Suprapubic skin (tissue), 4 donors: ENCODE results near the gene PAQR7. TPM values are rescaled to one million over a fixed set of nuclear protein-coding genes. Genes with fewer than 3 reads are reported as not detected.

Source experiments
- DNase-seq, 2 donors: peaks; one replicate each; pipeline ENCODE4 v3.0.0-alpha.2; 2019; ENCODE audit warnings: low spot score in 2 of 2
- H3K27ac ChIP-seq: fragments of 200-600 bp; sonication (generic); one replicate; pipeline ENCODE4 v1.5.1; 2019
- H3K27me3 ChIP-seq: fragments of 200-600 bp; sonication (generic); one replicate; pipeline ENCODE4 v1.5.1; 2019
- H3K36me3 ChIP-seq: fragments of 200-600 bp; sonication (generic); one replicate; pipeline ENCODE4 v1.5.1; 2019
- H3K4me1 ChIP-seq: fragments of 200-600 bp; sonication (generic); one replicate; pipeline ENCODE4 v1.5.1; 2019
- H3K4me3 ChIP-seq: fragments of 200-600 bp; sonication (generic); one replicate; pipeline ENCODE4 v1.5.1; 2019; ENCODE audit warnings: mild to moderate bottlenecking
- H3K9me3 ChIP-seq: fragments of 200-600 bp; sonication (generic); one replicate; pipeline ENCODE4 v1.5.1; 2019
- EP300 ChIP-seq: sonication (generic); formaldehyde crosslinking; IDR thresholded peaks from one replicate; pipeline ENCODE4 v1.6.1; 2017; ENCODE audit warnings: antibody characterized with exemption
- POLR2A ChIP-seq, 2 donors: fragments of 450-650 bp; IDR thresholded peaks; one replicate each; pipeline ENCODE4 v1.6.1; 2017; ENCODE audit warnings: antibody characterized with exemption in 2 of 2, mild to moderate bottlenecking in 2 of 2, moderate library complexity in 2 of 2
- POLR2AphosphoS5 ChIP-seq, 3 donors: sonication (generic); formaldehyde crosslinking; IDR thresholded peaks; one replicate each; pipeline ENCODE4 v1.6.1; 2017; ENCODE audit warnings: antibody characterized with exemption in 3 of 3
- WGBS: methylation state at CpG from one replicate; pipeline ENCODE4 v1.1.5; 2018; 5-methylcytosine and 5-hydroxymethylcytosine counted together
- total RNA-seq, 4 donors: library from RNA; depleted of rRNA; stranded (reverse); fragments of >200 nt; gene quantifications; one replicate each; pipeline ENCODE4 v1.1.0, GENCODE V29; 2016
- TF ChIP-seq, protein P1 (sequence below), 2 donors: fragments of 200-600 bp in 1 of 2; fragments of 450-650 bp in 1 of 2; sonication (generic) in 1 of 2; IDR thresholded peaks; one replicate each; pipeline ENCODE4 v1.5.1; 2016 to 2019; ENCODE audit warnings: antibody characterized with exemption in 2 of 2, mild to moderate bottlenecking in 1 of 2, moderate library complexity in 1 of 2

Gene PAQR7
- total RNA-seq, 4 donors from 2014 or later, result 14.3 to 20.9 (median 16.6) TPM

DNA sequence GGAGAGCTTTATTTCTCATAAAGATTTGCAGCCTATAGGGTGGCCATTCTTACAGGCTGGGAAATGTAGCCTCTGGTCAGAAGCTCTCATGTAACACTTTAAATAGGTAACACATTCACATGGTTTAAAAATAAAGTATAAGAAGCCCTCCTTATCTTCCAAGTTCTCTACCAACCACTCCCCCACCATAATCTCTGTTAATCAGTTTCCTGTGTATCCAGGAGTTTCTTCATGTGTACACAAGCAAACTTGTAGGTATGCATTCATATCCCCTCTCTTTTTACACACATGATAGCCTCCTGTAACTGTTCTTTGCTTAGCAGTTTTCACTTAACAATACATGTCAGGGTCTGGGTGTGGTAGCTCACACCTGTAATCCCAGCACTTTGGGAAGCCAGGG, 35.7 kb upstream of the PAQR7 start:
- no peak for DNase-seq
- no peak overlapping the region for H3K27ac ChIP-seq
- TF ChIP-seq, protein P1, sequence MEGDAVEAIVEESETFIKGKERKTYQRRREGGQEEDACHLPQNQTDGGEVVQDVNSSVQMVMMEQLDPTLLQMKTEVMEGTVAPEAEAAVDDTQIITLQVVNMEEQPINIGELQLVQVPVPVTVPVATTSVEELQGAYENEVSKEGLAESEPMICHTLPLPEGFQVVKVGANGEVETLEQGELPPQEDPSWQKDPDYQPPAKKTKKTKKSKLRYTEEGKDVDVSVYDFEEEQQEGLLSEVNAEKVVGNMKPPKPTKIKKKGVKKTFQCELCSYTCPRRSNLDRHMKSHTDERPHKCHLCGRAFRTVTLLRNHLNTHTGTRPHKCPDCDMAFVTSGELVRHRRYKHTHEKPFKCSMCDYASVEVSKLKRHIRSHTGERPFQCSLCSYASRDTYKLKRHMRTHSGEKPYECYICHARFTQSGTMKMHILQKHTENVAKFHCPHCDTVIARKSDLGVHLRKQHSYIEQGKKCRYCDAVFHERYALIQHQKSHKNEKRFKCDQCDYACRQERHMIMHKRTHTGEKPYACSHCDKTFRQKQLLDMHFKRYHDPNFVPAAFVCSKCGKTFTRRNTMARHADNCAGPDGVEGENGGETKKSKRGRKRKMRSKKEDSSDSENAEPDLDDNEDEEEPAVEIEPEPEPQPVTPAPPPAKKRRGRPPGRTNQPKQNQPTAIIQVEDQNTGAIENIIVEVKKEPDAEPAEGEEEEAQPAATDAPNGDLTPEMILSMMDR (IDR thresholded peaks at IDR 0.05), result no peak
- TF ChIP-seq POLR2A (IDR thresholded peaks at IDR 0.05), result no peak
- no peak for TF ChIP-seq POLR2AphosphoS5 (IDR thresholded peaks at IDR 0.05)
- no peak for TF ChIP-seq EP300

DNA sequence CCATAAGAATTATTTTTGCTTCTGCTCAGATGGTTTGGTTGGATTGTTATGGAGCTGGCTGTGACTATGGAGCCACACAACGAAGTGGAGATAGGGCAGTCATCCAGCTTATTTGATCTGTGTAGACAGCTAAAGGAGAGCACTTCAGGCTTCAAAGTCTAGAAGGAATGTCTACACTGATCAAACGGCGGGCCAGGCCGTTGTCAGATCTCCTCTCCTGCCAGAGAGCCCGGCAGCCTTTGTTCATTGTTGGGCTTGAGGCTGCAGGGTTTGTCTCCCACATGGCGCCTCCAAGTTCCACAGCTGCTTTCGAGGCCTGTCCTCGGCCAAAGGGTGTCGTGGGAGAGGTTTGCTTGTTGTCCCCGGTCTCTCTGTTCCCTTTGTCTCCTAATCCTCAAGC, 33.5 kb upstream of the PAQR7 start:
- Histone ChIP-seq H3K4me1 (peaks cover 28% of the 10 kb centered on the region), H3K27me3 (no peaks in the 10 kb centered on the region), H3K4me3 (no peak overlapping the region), H3K9me3 (no peaks in the 10 kb centered on the region), H3K27ac (no peak overlapping the region), H3K36me3 (no peaks in the 10 kb centered on the region)
- 39% methylated on average over 10 of the region's 10 CpGs for WGBS
- no peak for TF ChIP-seq EP300
- TF ChIP-seq, protein P1 (IDR thresholded peaks at IDR 0.05), result no peak
- TF ChIP-seq POLR2A (IDR thresholded peaks at IDR 0.05), result no peak
- TF ChIP-seq POLR2AphosphoS5 (IDR thresholded peaks at IDR 0.05), result no peak
- no peak for DNase-seq

More for the DNA sequence above, 35.7 kb upstream of the PAQR7 start:
- Histone ChIP-seq H3K4me1 (peaks cover 8% of the 10 kb centered on the region), H3K4me3 (no peak overlapping the region), H3K36me3 (no peaks in the 10 kb centered on the region), H3K9me3 (no peaks in the 10 kb centered on the region), H3K27me3 (no peaks in the 10 kb centered on the region)

DNA sequence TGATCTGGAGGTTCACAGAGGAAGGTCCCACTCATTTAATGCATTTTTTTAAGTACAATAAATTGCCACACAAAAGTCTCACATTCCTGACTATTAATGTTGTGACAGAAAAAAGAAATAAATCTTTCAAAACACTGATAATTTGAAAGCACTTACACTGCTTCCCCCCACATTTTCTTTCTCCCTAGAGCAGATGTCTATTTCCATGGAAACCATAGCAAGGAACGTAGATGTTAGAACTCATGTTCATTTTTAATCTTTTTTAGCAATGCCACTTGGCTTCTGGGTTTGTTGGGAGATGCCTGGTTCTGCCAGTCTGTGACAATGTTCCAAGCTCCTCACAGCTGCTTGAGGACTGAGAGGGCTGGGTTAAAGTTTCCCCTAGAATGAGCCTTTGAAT, 32.7 kb upstream of the PAQR7 start:
- peaks cover 31% of the 10 kb centered on the region for H3K4me1 ChIP-seq
- H3K9me3 ChIP-seq, result no peaks in the 10 kb centered on the region
- no peak for DNase-seq
- no peaks in the 10 kb centered on the region for H3K36me3 ChIP-seq
- H3K4me3 ChIP-seq, result no peak overlapping the region
- no peaks in the 10 kb centered on the region for H3K27me3 ChIP-seq
- H3K27ac ChIP-seq, result no peak overlapping the region
- WGBS, result 62% methylated on average over 1 of the region's 1 CpG
- TF ChIP-seq POLR2A (IDR thresholded peaks at IDR 0.05) (no peak), POLR2AphosphoS5 (IDR thresholded peaks at IDR 0.05) (no peak), EP300 (no peak)
- TF ChIP-seq, protein P1 (IDR thresholded peaks at IDR 0.05), result no peak

DNA sequence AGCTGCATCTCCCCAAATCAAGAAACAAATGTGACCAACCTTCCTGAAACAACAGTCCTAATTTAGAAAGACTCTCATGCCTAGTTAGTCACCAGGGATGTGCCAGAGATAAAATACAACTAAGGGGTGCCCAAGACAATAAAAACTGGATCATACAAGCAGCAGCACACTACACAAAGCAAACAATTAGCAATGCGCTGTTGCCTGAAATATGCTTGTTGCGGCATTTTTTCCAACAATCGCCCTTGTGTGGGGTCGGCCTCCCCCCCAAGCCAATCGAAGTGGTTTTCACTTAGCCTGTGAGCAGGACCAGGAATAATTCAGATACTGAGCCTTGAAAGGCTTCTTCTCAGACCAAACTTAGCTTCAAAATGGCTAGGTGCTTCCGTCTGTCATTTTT, 32.1 kb upstream of the PAQR7 start:
- DNase-seq, result no peak
- H3K27ac ChIP-seq, result no peak overlapping the region
- no peak for TF ChIP-seq POLR2AphosphoS5 (IDR thresholded peaks at IDR 0.05)
- TF ChIP-seq POLR2A (IDR thresholded peaks at IDR 0.05), result no peak
- H3K4me3 ChIP-seq, result no peak overlapping the region
- no peaks in the 10 kb centered on the region for H3K9me3 ChIP-seq
- 76% methylated on average over 6 of the region's 6 CpGs for WGBS
- H3K27me3 ChIP-seq, result no peaks in the 10 kb centered on the region
- H3K36me3 ChIP-seq, result no peaks in the 10 kb centered on the region
- peaks cover 31% of the 10 kb centered on the region for H3K4me1 ChIP-seq

DNA sequence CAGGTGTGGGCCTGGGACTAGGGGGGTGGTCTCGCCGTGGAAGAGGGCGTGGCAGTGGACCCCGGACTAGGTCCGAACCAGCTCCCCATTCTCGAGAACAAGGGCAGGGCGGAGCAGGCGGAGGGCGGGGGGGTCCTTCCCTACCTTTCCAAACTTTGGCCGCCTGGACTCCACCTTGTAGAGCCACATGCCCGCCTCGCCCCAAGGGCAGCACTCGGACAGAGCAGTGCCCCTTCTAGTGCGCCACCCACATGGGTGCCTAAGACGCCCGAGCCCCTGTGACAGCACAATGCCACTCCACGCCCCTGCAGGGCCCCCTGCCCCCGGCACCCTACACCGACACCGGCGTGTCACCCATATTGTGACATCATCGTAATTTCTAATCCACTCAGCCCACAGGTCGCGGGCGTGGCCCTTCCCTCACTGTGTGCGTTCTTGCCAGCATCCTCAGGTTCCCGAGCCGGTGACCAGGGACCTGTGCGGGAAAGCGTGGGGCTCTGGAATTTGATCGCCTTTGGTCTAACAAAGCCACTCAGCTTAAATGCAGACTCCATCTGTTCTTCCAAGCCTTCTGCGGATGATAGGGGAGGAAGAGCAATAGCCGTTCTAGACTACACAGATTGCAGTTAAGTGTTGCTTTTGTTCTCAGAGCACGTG, 31.3 kb upstream of the PAQR7 start:
- TF ChIP-seq POLR2AphosphoS5 (IDR thresholded peaks at IDR 0.05) (no peak), POLR2A (IDR thresholded peaks at IDR 0.05) (no peak)
- TF ChIP-seq, protein P1 (IDR thresholded peaks at IDR 0.05), result no peak
- H3K9me3 ChIP-seq, result no peaks in the 10 kb centered on the region
- H3K4me3 ChIP-seq, result peak overlapping the region; percentile 55
- 14% methylated on average over 13 of the region's 34 CpGs for WGBS
- DNase-seq, result no peak
- H3K36me3 ChIP-seq, result no peaks in the 10 kb centered on the region
- peak overlapping the region; percentile 49 for H3K27ac ChIP-seq
- H3K4me1 ChIP-seq, result peaks cover 31% of the 10 kb centered on the region
- no peaks in the 10 kb centered on the region for H3K27me3 ChIP-seq
